Liver (tissue), 3 donors: ENCODE measurements around the gene TEX264.

ENCODE experiments used
- HNF4A ChIP-seq, 2 donors: conservative IDR thresholded peaks; 2 replicates each; pipeline ENCODE4 v1.6.1; 2016; ENCODE audit warnings: antibody characterized with exemption in 2 of 2, mild to moderate bottlenecking in 2 of 2
- MAX ChIP-seq: IDR thresholded peaks from 2 replicates; pipeline ENCODE4 v1.6.1; 2016; ENCODE audit warnings: antibody characterized with exemption
- RAD21 ChIP-seq, 2 donors: IDR thresholded peaks; 2 replicates each; pipeline ENCODE4 v1.6.1; 2016; ENCODE audit warnings: antibody characterized with exemption in 2 of 2, mild to moderate bottlenecking in 2 of 2
- SP1 ChIP-seq: IDR thresholded peaks from 2 replicates; pipeline ENCODE4 v1.6.1; 2018; ENCODE audit warnings: antibody characterized with exemption, mild to moderate bottlenecking
- TAF1 ChIP-seq: conservative IDR thresholded peaks from 2 replicates; pipeline ENCODE4 v1.6.1; 2016; ENCODE audit warnings: antibody characterized with exemption, mild to moderate bottlenecking
- YY1 ChIP-seq: IDR thresholded peaks from 2 replicates; pipeline ENCODE4 v1.6.1; 2016; ENCODE audit warnings: antibody characterized with exemption, mild to moderate bottlenecking
- TF ChIP-seq, protein P1 (sequence below): fragments of 150-350 bp; IDR thresholded peaks from 2 replicates; pipeline ENCODE4 v1.5.1; 2017; ENCODE audit warnings: improper control_type of control experiment, low read depth, low read length; ENCODE audit not compliant: missing input control
- donor health status: healthy.
- donor health status: healthy.

DNA sequence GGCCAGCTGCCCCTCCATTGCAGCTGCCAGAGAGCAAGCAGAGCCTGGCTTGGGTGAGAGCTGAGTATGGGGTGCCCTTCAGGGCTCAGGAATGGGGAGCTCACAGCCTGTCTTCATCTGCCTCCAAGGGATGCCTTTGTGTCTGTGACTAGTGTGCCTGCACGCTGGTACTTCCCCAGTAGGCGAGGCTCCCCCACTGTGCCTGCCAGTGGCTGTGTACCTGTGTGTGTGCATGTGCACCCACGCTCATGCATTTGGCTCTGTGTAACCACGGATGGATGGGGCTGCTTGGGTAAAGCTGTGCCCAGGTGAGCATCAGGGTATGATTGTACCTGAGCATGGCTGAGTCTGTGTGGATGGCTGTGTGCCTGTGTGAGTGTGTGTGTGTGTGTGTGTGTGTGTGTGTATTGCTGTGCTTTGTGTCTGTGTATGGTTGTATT is 33.5 kb downstream of the TEX264 start:
- TF ChIP-seq, protein P1, sequence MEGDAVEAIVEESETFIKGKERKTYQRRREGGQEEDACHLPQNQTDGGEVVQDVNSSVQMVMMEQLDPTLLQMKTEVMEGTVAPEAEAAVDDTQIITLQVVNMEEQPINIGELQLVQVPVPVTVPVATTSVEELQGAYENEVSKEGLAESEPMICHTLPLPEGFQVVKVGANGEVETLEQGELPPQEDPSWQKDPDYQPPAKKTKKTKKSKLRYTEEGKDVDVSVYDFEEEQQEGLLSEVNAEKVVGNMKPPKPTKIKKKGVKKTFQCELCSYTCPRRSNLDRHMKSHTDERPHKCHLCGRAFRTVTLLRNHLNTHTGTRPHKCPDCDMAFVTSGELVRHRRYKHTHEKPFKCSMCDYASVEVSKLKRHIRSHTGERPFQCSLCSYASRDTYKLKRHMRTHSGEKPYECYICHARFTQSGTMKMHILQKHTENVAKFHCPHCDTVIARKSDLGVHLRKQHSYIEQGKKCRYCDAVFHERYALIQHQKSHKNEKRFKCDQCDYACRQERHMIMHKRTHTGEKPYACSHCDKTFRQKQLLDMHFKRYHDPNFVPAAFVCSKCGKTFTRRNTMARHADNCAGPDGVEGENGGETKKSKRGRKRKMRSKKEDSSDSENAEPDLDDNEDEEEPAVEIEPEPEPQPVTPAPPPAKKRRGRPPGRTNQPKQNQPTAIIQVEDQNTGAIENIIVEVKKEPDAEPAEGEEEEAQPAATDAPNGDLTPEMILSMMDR = no peak
- no peak for TF ChIP-seq MAX
- no peak for TF ChIP-seq SP1
- no peak for TF ChIP-seq YY1
- TF ChIP-seq TAF1 = no peak
- TF ChIP-seq HNF4A (conservative IDR thresholded peaks at IDR 0.05) = no peak
- TF ChIP-seq RAD21 (IDR thresholded peaks at IDR 0.05) = no peak
